22Rv1 (cell line): Measurements from ENCODE around the gene BCL6.

Source experiments
- H3K27ac ChIP-seq: fragments of 450-650 bp; 2 replicates; pipeline ENCODE4 v1.5.1; 2017
- ZFX ChIP-seq: fragments of 450-650 bp; IDR thresholded peaks from 2 replicates; pipeline ENCODE4 v1.6.1; 2017; ENCODE audit warnings: antibody characterized with exemption, borderline replicate concordance
- TF ChIP-seq, protein P1 (sequence below): fragments of 450-650 bp; IDR thresholded peaks from 2 replicates; pipeline ENCODE4 v1.5.1; 2017; ENCODE audit warnings: mild to moderate bottlenecking

BCL6 gene

DNA sequence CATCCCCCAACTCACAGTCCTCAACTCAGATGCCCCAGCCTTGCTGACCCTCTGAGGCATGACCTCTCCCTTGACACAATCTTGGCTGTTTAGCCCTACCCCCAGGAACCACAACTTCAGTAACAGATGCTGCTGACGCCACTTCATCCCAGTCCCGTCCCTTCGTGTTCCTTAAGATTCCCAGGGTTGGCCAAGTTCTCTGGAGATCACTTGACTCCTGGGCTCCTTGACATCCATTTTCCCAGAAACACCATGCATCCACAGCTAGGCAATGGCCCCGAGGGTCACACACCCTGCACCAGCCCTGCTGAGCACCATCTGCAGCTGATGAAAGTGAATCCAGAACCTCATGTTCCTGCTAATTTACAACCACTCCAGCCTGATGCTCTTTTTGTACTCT is 49.8 kb downstream of the BCL6 start:
- no peak overlapping the region for H3K27ac ChIP-seq
- TF ChIP-seq, protein P1, sequence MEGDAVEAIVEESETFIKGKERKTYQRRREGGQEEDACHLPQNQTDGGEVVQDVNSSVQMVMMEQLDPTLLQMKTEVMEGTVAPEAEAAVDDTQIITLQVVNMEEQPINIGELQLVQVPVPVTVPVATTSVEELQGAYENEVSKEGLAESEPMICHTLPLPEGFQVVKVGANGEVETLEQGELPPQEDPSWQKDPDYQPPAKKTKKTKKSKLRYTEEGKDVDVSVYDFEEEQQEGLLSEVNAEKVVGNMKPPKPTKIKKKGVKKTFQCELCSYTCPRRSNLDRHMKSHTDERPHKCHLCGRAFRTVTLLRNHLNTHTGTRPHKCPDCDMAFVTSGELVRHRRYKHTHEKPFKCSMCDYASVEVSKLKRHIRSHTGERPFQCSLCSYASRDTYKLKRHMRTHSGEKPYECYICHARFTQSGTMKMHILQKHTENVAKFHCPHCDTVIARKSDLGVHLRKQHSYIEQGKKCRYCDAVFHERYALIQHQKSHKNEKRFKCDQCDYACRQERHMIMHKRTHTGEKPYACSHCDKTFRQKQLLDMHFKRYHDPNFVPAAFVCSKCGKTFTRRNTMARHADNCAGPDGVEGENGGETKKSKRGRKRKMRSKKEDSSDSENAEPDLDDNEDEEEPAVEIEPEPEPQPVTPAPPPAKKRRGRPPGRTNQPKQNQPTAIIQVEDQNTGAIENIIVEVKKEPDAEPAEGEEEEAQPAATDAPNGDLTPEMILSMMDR = no peak
- no peak for TF ChIP-seq ZFX

DNA sequence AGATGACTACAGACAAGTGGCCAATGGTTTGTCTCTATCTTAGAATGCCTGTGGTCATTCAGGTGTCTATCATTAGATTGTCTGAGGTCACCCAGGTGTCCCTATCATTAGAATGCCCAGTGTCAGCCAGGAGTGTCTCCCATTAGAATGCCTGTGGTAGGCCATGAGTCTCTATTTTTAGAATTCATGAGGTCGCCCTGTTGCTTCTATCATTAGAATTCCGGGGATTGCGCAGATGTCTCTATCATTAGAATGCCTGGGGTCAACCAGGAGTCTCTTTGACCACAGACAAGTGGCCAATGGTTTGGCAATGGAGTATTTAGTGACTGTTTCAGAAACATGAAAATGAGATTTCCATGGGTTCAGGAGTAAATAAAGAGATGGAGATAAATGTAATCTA is 50.5 kb downstream of the BCL6 start:
- no peak overlapping the region for H3K27ac ChIP-seq
- no peak for TF ChIP-seq ZFX
- TF ChIP-seq, protein P1 = no peak

- no peak for TF ChIP-seq ZFX
- TF ChIP-seq, protein P1 = no peak
- no peak overlapping the region for H3K27ac ChIP-seq
Observed at GRCh38 chr3:187693431-187693830, 51.8 kb downstream of the BCL6 start.

- no peak for TF ChIP-seq ZFX
- TF ChIP-seq, protein P1 = no peak
- no peak overlapping the region for H3K27ac ChIP-seq
Observed at GRCh38 chr3:187689984-187690383, 55.3 kb downstream of the BCL6 start.

DNA sequence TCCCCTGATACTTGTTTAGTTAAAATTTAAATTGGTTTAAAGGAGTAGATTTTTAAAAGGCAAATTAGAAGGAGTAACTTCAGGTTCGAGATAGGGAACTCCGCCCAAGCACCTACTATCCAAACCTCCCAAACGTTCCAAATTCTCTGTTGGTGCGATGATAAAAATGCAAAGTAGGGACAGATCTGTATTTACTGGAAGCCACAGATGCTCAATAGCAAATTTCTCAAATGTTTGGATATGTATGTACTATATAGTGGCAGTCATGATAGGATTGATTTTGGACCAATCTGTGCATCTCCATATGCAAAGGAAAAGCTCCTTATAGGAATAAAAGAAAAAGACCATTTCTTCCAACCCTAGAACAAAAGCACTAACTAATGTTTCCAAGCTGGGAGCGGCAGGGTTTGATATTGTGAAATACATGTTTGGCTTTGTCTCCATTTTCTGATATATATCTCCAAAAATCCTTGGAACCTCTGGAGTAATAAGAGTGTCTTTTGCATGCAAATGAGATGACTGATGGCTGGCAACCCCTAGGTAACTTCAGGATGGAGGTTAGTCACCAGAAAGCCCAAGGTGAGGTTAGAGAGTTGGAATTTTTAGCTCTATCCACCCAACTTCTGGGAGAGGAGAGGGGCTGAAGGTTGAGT is 58.5 kb downstream of the BCL6 start:
- H3K27ac ChIP-seq = no peak overlapping the region
- TF ChIP-seq, protein P1 = no peak
- TF ChIP-seq ZFX = no peak

DNA sequence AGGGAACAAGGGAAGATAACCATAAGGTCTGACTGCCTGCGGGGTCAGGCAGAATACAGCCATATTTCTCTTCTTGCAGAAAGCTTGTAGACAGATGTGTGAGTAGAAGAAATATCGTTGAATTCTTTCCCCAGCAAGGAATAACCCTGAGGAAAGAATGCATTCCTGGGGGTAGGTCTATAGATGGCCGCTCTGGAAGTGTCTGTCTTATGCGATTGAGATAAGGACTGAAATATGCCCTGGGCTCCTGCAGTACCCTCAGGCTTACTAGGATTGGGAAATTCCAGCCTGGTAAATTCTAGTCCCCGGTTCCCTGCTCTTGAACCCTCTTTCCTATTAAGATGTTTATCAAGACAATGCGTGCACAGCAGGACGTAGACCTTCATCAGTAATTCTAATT is 59.3 kb downstream of the BCL6 start:
- no peak for TF ChIP-seq ZFX
- TF ChIP-seq, protein P1 = no peak
- H3K27ac ChIP-seq = no peak overlapping the region

DNA sequence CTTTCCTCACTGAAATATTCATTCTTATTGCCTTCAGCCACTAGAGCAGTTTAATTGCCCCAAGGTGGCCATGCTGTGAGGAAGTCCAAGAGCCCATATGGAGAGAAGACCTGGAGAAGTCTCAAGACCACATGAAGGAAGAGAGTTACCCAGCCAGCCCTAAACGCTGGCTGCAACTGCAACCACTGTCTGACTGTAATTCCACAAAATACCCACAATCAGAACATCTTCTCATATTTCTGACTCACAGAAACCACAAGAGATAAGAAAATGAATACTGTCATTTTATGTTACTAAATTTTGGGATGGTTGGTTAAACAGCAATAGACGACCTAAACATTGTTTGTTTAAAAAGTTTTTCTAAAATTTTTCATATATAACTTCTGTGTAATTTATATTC is 60.4 kb downstream of the BCL6 start:
- no peak overlapping the region for H3K27ac ChIP-seq
- TF ChIP-seq, protein P1 = no peak
- TF ChIP-seq ZFX = no peak
